ENCODE data around the gene TTC9B.

The TTC9B gene

DNA sequence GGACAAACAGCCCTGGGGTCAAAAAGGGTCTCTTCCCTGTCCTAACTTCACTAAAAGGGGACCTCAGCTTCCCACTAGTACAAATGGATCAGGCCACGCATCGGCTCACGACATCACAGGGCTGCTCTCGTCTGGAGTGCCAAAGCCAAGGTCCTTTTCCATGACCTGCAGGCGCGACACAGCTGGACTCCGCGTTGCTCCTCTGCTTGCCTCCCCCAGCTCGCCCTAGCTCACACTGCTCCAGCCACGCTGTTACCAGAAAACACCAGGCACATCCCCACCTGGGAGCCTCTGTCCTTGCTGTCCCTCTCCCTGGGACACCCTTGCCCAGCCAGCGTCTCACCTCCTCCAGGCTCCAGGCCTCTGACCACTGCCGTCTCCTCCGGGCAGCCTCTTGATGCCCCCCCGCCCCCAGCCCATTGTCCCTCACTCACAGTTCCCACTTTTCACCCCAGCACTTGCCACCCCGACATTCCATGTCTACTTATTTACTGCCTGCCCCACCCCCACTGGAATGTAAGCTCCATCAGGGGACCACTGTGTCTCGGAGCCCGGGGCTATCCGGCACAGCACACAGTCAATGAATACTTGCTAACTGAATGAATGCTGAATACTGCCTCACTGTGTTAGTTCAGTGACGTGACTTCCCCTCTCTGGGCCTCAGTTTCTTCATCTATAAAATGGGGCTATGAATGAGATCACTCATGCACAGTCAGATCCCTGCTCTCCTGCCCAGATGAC is 46.3 kb upstream of the TTC9B start:
- H3K4me3 ChIP-seq (ENCODE audit: low read depth, low read length) = no peak overlapping the region
- TF ChIP-seq, protein P1, sequence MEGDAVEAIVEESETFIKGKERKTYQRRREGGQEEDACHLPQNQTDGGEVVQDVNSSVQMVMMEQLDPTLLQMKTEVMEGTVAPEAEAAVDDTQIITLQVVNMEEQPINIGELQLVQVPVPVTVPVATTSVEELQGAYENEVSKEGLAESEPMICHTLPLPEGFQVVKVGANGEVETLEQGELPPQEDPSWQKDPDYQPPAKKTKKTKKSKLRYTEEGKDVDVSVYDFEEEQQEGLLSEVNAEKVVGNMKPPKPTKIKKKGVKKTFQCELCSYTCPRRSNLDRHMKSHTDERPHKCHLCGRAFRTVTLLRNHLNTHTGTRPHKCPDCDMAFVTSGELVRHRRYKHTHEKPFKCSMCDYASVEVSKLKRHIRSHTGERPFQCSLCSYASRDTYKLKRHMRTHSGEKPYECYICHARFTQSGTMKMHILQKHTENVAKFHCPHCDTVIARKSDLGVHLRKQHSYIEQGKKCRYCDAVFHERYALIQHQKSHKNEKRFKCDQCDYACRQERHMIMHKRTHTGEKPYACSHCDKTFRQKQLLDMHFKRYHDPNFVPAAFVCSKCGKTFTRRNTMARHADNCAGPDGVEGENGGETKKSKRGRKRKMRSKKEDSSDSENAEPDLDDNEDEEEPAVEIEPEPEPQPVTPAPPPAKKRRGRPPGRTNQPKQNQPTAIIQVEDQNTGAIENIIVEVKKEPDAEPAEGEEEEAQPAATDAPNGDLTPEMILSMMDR (IDR thresholded peaks at IDR 0.05; ENCODE audit: low read depth, low read length) = no peak

DNA sequence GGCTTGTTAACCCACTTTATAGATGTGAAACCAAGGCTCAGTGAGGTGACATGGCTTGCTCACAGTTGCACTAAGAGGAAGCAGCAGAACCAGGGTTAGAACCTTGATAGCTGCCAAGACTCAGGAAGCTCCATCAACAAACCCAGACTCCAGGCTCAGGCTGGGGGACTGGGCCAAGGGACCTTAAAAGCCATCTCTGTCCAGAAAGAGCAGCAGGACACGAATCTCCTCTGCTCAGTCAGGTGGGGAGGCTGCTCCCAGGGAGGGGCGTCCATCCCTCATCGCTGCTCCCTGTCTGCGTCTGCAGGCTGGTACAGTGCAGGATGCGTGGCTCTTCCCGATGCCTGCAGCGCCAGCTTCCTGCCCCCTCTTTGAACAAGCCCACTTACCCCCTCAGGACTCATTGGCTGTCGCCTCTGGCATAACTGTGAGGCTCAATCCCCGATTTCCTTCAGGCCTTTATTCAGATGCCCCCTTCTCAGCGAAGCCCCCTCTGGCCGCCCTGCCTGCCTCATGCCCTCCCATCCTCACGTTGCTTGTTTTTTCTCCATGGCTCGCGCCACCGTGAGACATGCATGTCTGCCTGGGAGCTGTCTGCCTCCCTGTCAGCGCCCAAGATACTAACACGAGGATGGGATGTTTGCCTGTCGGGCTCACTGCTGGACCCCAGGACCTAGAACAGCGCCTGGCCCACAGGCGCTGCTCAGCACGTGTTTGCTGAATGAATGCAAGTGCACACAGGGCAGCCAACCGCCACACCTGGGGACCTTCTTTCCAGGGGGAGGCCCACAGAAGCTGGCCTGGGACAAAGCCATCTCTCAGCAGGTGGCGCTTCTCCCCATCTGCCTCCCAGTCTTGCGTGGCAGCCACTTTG is 45.5 kb upstream of the TTC9B start:
- no peak overlapping the region for H3K4me3 ChIP-seq (ENCODE audit: low read depth, low read length)
- TF ChIP-seq, protein P1 (IDR thresholded peaks at IDR 0.05; ENCODE audit: low read depth, low read length) = no peak

DNA sequence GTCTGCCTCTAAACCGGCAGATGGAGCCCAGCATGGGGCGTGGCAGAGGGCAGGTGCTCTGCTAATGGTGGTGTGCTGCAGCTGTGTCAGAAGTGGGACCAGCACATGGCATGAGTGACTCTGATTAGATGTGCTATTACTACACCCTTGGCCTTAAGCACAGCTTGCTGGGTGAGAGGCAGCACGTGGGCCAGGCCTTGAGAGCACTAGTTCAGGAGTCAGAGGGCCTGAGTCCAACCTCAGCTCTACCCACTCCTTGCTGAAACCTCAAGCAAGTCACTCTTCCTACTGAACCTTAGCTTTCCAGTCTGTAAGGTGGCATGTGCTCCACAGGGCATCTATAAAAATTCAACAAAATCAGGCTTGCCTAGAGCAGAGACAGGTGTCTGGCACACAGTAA is 44.2 kb upstream of the TTC9B start:
- no peak overlapping the region for H3K4me3 ChIP-seq (ENCODE audit: low read depth, low read length)
- TF ChIP-seq, protein P1 (IDR thresholded peaks at IDR 0.05; ENCODE audit: low read depth, low read length) = no peak

DNA sequence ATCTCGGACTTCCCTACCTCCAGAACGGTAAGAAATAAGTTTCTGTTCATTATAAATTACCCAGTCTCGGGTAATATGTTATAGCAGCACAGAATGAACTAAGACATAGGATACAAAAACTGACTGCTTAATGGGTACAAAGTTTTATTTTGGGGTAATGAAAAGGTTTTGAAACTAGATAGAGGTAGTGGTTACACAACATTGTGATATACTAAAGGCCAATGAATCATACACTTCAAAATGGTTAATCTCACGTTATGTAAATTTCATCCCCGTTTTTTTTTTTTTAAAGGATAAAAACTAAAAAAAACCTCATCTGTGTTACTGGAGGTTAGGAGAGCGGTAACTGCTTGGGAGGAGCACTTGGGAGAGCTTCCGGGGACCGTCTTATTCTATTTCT is 43.4 kb upstream of the TTC9B start:
- H3K4me3 ChIP-seq (ENCODE audit: low read depth, low read length) = no peak overlapping the region
- TF ChIP-seq, protein P1 (IDR thresholded peaks at IDR 0.05; ENCODE audit: low read depth, low read length) = no peak

DNA sequence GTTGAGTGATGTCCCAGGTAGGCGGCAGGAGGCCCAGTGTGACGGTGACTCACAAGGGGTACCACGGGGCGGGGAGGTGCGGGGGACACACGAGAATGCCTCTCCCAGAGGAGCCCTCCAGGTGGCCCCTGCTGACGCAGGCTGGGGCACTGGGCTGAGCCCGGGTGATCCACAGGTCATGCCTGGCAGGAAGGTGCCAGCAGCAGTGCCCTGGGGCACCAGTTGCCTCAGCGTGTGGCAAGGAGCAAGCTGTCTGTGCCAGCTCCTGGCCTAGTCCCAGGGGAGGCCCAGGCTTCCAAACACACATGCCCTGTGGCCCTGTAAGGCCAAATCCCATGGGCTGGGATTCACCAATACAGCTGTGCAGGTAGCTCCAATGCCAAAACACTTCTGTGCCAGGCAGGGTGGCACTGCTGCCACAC is 38.9 kb upstream of the TTC9B start:
- no peak overlapping the region for H3K4me3 ChIP-seq (ENCODE audit: low read depth, low read length)
- TF ChIP-seq, protein P1 (IDR thresholded peaks at IDR 0.05; ENCODE audit: low read depth, low read length) = no peak

DNA sequence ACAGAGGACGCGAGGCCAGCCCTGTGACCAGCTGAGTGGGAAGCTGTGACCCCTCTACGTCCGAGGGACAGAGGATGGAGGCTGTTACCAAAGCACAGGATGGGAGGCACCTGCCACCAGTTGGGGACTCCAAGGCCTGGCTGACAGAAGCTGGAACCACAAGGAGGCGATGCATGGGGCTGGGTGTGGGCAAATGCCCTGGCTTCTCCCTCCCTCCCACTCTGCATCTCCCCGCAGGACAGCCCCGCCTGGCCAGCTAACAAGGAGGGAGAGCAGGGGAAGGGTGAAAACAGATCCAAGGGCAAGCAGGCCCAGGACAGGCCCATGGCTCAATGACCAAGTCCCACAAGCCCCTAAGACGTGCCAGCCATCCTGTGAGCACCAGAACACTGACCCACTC is 38.3 kb upstream of the TTC9B start:
- TF ChIP-seq, protein P1 (IDR thresholded peaks at IDR 0.05; ENCODE audit: low read depth, low read length) = no peak

DNA sequence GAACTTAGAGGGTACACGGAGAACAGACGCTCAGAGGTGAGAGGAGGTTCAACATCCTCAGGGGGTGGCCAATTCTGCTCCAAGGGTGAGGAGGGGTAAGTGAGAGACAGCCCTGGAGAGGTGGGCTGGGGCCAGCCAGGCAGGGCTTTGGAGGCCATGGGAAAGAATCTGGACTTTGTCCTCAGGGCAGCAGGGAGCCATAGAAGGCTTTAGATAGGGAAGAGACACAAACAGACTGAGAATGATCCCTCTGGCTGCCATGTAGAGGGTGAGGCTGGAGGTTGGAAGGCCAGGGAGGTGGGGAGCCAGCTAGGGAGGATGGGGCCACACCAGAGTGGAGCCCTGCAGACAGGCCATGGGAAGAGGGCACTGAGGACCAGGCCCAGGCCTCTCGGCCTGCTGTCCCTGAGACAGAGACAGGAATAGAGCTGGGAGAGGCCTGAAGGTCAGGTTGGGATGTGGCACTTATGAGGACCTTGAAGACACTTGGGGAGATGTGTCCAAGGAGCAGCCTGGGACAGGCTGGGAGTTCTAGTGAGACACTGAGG is 37.5 kb upstream of the TTC9B start:
- H3K4me3 ChIP-seq (ENCODE audit: low read depth, low read length) = no peak overlapping the region
- TF ChIP-seq, protein P1 (IDR thresholded peaks at IDR 0.05; ENCODE audit: low read depth, low read length) = no peak

More for the DNA sequence above, 38.3 kb upstream of the TTC9B start:
- H3K4me3 ChIP-seq (ENCODE audit: low read depth, low read length) = no peak overlapping the region

All from WI38 (cell line).